Measurements from ENCODE around the gene SMO.

The SMO gene

DNA sequence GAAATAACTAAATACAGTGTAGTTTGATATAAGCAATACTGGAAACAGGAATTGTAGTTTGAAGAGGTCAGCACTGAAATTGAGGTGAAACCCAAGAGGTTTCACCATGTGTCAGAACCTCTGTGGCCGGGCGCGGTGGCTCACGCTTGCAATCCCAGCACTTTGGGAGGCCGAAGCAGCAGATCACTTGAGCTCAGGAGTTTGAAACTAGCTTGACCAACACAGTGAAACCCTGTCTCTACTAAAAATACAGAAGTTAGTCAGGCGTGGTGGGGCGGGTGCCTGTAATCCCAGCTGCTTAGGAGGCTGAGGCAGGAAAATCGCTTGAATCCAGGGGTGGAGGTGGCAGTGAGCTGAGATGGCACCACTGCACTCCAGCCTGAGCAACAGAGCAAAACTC, 50.1 kb downstream of the SMO start:
- Histone ChIP-seq H3K27me3 (ENCODE audit: insufficient read depth, low read length) (no peaks in the 10 kb centered on the region), H3K9me3 (ENCODE audit: low read length) (no peaks in the 10 kb centered on the region), H3K4me1 (ENCODE audit: insufficient read depth, low read length, severe bottlenecking) (no peaks in the 10 kb centered on the region), H3F3A (ENCODE audit: insufficient read depth, low read length) (no peaks in the 10 kb centered on the region), H3K79me2 (ENCODE audit: insufficient read depth, low read length) (no peaks in the 10 kb centered on the region), H3K4me2 (ENCODE audit: low read length) (no peak overlapping the region), H3K4me3 (ENCODE audit: low read depth, low read length, poor library complexity, severe bottlenecking) (no peak overlapping the region), H3K36me3 (ENCODE audit: insufficient read depth, low read length) (no peaks in the 10 kb centered on the region), H3K27ac (ENCODE audit: low read depth, low read length, poor library complexity, severe bottlenecking) (no peak overlapping the region), H3K9me2 (ENCODE audit: low read depth, low read length) (no peaks in the 10 kb centered on the region), H3K9ac (ENCODE audit: low read length) (no peak overlapping the region), H4K20me1 (ENCODE audit: insufficient read depth, low read length) (no peaks in the 10 kb centered on the region), H2AFZ (ENCODE audit: low read length) (no peak overlapping the region)
- TF ChIP-seq, protein P1, sequence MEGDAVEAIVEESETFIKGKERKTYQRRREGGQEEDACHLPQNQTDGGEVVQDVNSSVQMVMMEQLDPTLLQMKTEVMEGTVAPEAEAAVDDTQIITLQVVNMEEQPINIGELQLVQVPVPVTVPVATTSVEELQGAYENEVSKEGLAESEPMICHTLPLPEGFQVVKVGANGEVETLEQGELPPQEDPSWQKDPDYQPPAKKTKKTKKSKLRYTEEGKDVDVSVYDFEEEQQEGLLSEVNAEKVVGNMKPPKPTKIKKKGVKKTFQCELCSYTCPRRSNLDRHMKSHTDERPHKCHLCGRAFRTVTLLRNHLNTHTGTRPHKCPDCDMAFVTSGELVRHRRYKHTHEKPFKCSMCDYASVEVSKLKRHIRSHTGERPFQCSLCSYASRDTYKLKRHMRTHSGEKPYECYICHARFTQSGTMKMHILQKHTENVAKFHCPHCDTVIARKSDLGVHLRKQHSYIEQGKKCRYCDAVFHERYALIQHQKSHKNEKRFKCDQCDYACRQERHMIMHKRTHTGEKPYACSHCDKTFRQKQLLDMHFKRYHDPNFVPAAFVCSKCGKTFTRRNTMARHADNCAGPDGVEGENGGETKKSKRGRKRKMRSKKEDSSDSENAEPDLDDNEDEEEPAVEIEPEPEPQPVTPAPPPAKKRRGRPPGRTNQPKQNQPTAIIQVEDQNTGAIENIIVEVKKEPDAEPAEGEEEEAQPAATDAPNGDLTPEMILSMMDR (IDR thresholded peaks at IDR 0.05; ENCODE audit: low read length) = no peak
- no peak for TF ChIP-seq EZH2 (IDR thresholded peaks at IDR 0.05; ENCODE audit: borderline replicate concordance, low read length)

DNA sequence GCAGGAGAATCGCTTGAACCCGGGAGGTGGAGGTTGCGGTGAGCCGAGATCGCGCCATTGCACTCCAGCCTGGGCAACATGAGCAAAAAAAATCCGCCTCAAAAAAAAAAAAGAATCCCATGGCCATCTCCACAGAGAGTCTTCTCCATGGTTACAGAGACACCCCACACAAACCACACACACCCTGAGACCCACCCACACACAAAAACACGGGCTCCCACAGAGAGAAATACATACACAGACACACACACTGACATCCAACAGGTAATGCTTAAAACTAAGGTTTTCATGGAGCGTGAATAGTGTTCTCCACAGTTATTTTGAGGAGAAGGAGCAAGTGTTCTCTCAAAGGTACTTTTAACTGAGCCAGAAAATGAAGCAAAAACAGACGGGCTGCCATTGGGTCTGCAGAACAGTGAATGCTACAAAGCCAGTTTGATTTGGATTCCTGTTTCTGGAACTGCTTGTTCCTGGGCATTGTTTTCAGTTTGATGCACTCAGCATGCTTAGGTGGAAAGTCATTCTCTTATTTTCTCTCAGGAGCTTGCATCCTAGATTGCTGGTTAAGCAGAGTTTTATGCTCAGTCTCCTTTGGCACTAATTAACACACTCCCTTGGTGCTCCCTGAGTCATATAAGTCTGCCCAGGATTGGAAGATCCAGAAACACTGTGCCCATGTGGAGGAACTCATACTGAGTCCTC, 51.8 kb downstream of the SMO start:
- no peaks in the 10 kb centered on the region for H3K36me3 ChIP-seq (ENCODE audit: insufficient read depth, low read length)
- H3K27ac ChIP-seq (ENCODE audit: low read depth, low read length, poor library complexity, severe bottlenecking) = no peak overlapping the region
- H3K9ac ChIP-seq (ENCODE audit: low read length) = no peak overlapping the region
- H3F3A ChIP-seq (ENCODE audit: insufficient read depth, low read length) = no peaks in the 10 kb centered on the region
- no peaks in the 10 kb centered on the region for H3K27me3 ChIP-seq (ENCODE audit: insufficient read depth, low read length)
- H3K79me2 ChIP-seq (ENCODE audit: insufficient read depth, low read length) = no peaks in the 10 kb centered on the region
- H3K4me1 ChIP-seq (ENCODE audit: insufficient read depth, low read length, severe bottlenecking) = no peaks in the 10 kb centered on the region
- no peaks in the 10 kb centered on the region for H3K9me3 ChIP-seq (ENCODE audit: low read length)
- H2AFZ ChIP-seq (ENCODE audit: low read length) = no peak overlapping the region
- H4K20me1 ChIP-seq (ENCODE audit: insufficient read depth, low read length) = no peaks in the 10 kb centered on the region
- TF ChIP-seq EZH2 (IDR thresholded peaks at IDR 0.05; ENCODE audit: borderline replicate concordance, low read length) = no peak
- TF ChIP-seq, protein P1 (IDR thresholded peaks at IDR 0.05; ENCODE audit: low read length) = no peak
- no peak overlapping the region for H3K4me3 ChIP-seq (ENCODE audit: low read depth, low read length, poor library complexity, severe bottlenecking)
- no peaks in the 10 kb centered on the region for H3K9me2 ChIP-seq (ENCODE audit: low read depth, low read length)
- H3K4me2 ChIP-seq (ENCODE audit: low read length) = no peak overlapping the region

DNA sequence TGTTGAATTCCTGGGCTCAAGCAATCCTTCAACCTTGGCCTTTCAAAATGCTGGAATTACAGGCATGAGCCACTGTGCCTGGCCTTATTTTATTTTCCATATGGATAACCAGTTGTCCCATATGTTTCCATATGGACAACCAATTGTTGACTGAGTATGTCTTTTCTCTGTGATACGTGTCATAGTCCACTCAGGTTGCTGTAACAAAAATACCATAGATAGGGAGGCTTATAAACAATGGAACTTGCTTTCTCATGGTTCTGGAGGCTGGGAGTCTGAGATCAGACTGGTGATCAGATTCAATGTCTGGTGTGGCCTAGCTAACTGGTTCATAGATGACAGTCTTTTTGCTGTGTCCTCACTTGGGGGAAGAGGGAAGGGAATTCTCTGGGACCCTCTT, 55.8 kb downstream of the SMO start:
- Histone ChIP-seq H4K20me1 (ENCODE audit: insufficient read depth, low read length) (no peaks in the 10 kb centered on the region), H3K4me2 (ENCODE audit: low read length) (no peak overlapping the region), H3K9me3 (ENCODE audit: low read length) (no peaks in the 10 kb centered on the region; the same call in 1 of the 2 replicates), H3K27ac (ENCODE audit: low read depth, low read length, poor library complexity, severe bottlenecking) (no peak overlapping the region), H3K27me3 (ENCODE audit: insufficient read depth, low read length) (no peaks in the 10 kb centered on the region), H3F3A (ENCODE audit: insufficient read depth, low read length) (no peaks in the 10 kb centered on the region), H3K4me1 (ENCODE audit: insufficient read depth, low read length, severe bottlenecking) (no peaks in the 10 kb centered on the region), H3K9ac (ENCODE audit: low read length) (no peak overlapping the region), H2AFZ (ENCODE audit: low read length) (no peak overlapping the region), H3K4me3 (ENCODE audit: low read depth, low read length, poor library complexity, severe bottlenecking) (no peak overlapping the region), H3K36me3 (ENCODE audit: insufficient read depth, low read length) (no peaks in the 10 kb centered on the region), H3K79me2 (ENCODE audit: insufficient read depth, low read length) (no peaks in the 10 kb centered on the region), H3K9me2 (ENCODE audit: low read depth, low read length) (no peaks in the 10 kb centered on the region)
- TF ChIP-seq, protein P1 (IDR thresholded peaks at IDR 0.05; ENCODE audit: low read length) = no peak
- TF ChIP-seq EZH2 (IDR thresholded peaks at IDR 0.05; ENCODE audit: borderline replicate concordance, low read length) = no peak

All from OCI-LY1 (cell line).